C4-2B (cell line): ENCODE data around the gene GJD4.

ENCODE experiments used
- CTCF ChIP-seq: fragments of 450-650 bp; conservative IDR thresholded peaks from 2 replicates; pipeline ENCODE4 v1.5.1; 2017; ENCODE audit warnings: mild to moderate bottlenecking
- ZFX ChIP-seq: fragments of 450-650 bp; IDR thresholded peaks from 2 replicates; pipeline ENCODE4 v1.6.1; 2017

DNA sequence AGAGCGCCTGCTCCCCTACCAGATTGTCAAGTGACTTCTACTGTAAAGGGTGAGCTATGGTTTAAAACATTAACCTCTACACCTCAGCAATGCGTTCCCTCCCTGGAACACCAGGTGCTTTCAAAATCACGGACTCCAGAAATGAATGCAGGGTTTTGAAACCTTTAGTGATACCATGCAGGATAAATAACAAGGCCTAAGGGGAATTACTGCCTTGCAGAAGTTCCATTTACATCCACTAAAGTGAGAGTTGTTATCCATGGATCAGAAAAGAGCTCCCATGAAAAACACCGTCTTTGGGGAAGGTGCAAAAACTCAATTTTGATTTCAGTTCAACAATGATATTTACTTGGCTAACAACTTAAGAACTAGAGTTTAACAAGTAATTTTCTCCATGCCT is 33.0 kb downstream of the GJD4 start:
- no peak for TF ChIP-seq CTCF
- no peak for TF ChIP-seq ZFX
